Bronchial epithelial cell (primary cell): ENCODE results near the gene DVL2. TPM values are rescaled to one million over a fixed set of nuclear protein-coding genes. Genes with fewer than 3 reads are reported as not detected.

Experiments used
- DNase-seq: peaks from one replicate; pipeline ENCODE4 v3.0.0-alpha.2; 2010; ENCODE audit warnings: low read depth
- FAIRE-seq: peaks from 2 replicates; lab custom pipeline; 2011; peaks lifted over from hg19 to GRCh38; lab: Jason Lieb, UNC
- H3K27me3 ChIP-seq: 2 replicates; pipeline ENCODE4 v1.5.1; 2011; ENCODE audit warnings: low read length; ENCODE audit not compliant: control insufficient read depth, insufficient read depth
- H3K36me3 ChIP-seq: 2 replicates; pipeline ENCODE4 v1.5.1; 2011; ENCODE audit warnings: low read length; ENCODE audit not compliant: control insufficient read depth, insufficient read depth
- H3K4me3 ChIP-seq: 2 replicates; pipeline ENCODE4 v1.5.1; 2011; ENCODE audit warnings: mild to moderate bottlenecking, low read depth, low read length, control low read depth
- CTCF ChIP-seq: IDR thresholded peaks from 2 replicates; pipeline ENCODE4 v1.5.1; 2011; ENCODE audit warnings: mild to moderate bottlenecking, moderate library complexity, low read length, control low read depth, inconsistent platforms; ENCODE audit not compliant: insufficient read depth, severe bottlenecking
- total RNA-seq: library from RNA; depleted of rRNA; stranded (reverse); fragments of >200 nt; gene quantifications from 2 replicates; pipeline ENCODE4 v1.2.1, GENCODE V29; 2014

The DVL2 gene
- total RNA-seq, 1 donor from 2014 or later: 52.1 TPM

GRCh38 chr17:7262935-7263800 is 28.9 kb upstream of the DVL2 start:
- peaks cover 11% of the 10 kb centered on the region for H3K36me3 ChIP-seq
- H3K27me3 ChIP-seq: no peaks in the 10 kb centered on the region
- H3K4me3 ChIP-seq: peak overlapping the region; percentile 97
- peak; percentile 32 for DNase-seq
- TF ChIP-seq CTCF: no peak
- peak; percentile 28 for FAIRE-seq

- Histone ChIP-seq H3K4me3 (peak within 1 kb of the TSS; percentile 97), H3K27me3 (no peaks in the 10 kb centered on the region), H3K36me3 (peaks cover 11% of the 10 kb centered on the region)
- DNase-seq (peak; percentile 27), FAIRE-seq (no peak)
- TF ChIP-seq CTCF: peak; percentile 48
Observed at GRCh38 chr17:7262192-7262934, 28.0 kb upstream of the DVL2 start, which contains the start of gene CLDN7. CLDN7 (minus strand) TSS chr17:7262478; CDS start chr17:7262043, 435 bp downstream.

GRCh38 chr17:7261379-7262191 is 27.3 kb upstream of the DVL2 start:
- DNase-seq: no peak
- Histone ChIP-seq H3K27me3 (no peaks in the 10 kb centered on the region), H3K4me3 (peak overlapping the region; percentile 97), H3K36me3 (peaks cover 11% of the 10 kb centered on the region)
- TF ChIP-seq CTCF: no peak
- FAIRE-seq: no peak

- peak overlapping the region; percentile 97 for H3K4me3 ChIP-seq
- H3K27me3 ChIP-seq: no peaks in the 10 kb centered on the region
- DNase-seq (peak; percentile 30), FAIRE-seq (no peak)
- no peak for TF ChIP-seq CTCF
- H3K36me3 ChIP-seq: peaks cover 11% of the 10 kb centered on the region
Observed at GRCh38 chr17:7260651-7261378, 26.5 kb upstream of the DVL2 start.

- H3K36me3 ChIP-seq: peaks cover 11% of the 10 kb centered on the region
- no peaks in the 10 kb centered on the region for H3K27me3 ChIP-seq
- no peak for FAIRE-seq
Observed at GRCh38 chr17:7260151-7260550, 25.8 kb upstream of the DVL2 start.

More at GRCh38 chr17:7260151-7260550, 25.8 kb upstream of the DVL2 start:
- no peak for TF ChIP-seq CTCF
- H3K4me3 ChIP-seq: peak overlapping the region; percentile 97
- no peak for DNase-seq
